ENCODE results near the gene UNG.

DNA sequence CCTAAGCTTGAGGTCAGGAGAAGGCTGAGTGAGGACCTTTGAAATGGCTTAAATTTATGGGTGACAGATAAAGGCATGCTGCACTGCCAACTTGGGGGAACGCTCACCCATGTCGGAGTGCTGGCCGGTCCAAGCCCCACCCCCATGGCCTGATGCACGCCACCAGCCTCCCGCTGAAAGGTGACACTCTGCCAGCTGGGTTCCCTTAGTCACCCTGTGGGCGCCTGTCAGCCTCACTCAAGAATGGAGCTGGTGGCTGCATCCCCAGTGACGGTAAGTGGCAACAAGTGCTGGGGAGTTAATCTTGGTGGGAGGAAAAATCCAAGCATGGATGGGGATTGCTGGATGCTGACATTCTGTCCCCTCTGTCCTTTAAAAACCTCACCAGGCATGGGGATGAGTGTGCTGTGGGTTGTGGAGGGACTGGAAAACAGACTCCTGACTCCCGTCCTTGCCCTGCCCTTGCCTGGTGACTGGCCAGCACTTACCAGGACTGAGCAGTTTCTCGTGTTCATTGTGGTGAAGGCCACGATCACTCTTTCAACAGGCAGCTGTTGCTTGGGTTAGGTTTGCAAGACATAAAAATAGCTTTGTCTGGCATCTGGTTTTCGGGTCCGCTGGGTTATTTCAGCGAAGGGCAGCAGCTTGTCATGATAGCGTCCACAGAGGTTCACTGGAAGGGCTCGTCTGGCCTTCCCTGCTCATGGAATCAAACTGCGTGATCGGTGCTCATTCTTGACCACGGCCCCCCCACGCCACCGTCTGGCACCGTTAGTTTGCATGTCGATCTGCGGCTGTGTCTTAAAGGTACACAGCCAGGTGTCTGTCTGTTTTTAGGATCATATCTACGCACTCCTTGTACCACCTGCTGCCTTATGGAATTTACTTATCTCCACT, 34.0 kb downstream of the UNG start:
- TF ChIP-seq, protein P1, sequence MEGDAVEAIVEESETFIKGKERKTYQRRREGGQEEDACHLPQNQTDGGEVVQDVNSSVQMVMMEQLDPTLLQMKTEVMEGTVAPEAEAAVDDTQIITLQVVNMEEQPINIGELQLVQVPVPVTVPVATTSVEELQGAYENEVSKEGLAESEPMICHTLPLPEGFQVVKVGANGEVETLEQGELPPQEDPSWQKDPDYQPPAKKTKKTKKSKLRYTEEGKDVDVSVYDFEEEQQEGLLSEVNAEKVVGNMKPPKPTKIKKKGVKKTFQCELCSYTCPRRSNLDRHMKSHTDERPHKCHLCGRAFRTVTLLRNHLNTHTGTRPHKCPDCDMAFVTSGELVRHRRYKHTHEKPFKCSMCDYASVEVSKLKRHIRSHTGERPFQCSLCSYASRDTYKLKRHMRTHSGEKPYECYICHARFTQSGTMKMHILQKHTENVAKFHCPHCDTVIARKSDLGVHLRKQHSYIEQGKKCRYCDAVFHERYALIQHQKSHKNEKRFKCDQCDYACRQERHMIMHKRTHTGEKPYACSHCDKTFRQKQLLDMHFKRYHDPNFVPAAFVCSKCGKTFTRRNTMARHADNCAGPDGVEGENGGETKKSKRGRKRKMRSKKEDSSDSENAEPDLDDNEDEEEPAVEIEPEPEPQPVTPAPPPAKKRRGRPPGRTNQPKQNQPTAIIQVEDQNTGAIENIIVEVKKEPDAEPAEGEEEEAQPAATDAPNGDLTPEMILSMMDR (conservative IDR thresholded peaks at IDR 0.05; ENCODE audit: low read depth, low read length), result no peak
- TF ChIP-seq RFX5 (IDR thresholded peaks at IDR 0.05; ENCODE audit: low read depth, low read length), result no peak
- no peak for TF ChIP-seq RAD21 (IDR thresholded peaks at IDR 0.05; ENCODE audit: low read length)
- no peak for TF ChIP-seq MAZ (IDR thresholded peaks at IDR 0.05; ENCODE audit: borderline replicate concordance, low read depth, low read length)
